ENCODE results near the gene AFF2.

The AFF2 gene

DNA sequence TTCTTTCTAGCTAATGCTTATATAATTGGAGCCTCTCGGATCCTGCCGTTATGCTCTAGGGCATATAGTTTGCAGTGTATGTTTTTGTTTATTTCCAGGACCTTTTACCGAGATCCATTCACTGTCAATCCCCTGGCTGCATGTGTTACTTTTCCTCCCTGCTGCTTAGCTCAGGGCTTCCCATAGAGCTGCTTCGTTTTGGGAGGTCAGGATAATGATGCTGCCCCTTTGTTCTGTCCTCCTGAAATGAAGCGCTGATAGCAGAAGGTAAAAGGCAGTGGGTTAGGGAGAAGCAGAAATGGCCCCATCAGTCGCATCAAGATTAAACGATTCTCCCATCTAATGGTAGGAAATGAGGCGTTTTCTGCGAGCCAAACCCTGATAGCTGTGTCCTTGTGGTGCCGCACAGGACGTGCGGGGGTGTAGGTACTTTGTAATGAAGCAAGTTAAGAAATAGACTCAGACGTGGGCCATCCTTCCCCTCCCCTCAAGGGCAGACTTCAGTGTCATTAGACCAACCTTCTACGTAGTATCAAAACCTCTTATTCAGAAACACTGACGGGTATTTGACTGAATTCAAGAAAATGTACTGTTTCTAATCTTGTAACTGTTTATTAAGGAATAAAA is 37.3 kb downstream of the AFF2 start:
- DNase-seq: no peak

GRCh38 chrX:148538582-148538981 is 38.2 kb downstream of the AFF2 start:
- DNase-seq: no peak

GRCh38 chrX:148540114-148540513 is 39.7 kb downstream of the AFF2 start:
- no peak for DNase-seq

- no peak for DNase-seq
Measured at GRCh38 chrX:148540671-148541583, 40.5 kb downstream of the AFF2 start.

DNA sequence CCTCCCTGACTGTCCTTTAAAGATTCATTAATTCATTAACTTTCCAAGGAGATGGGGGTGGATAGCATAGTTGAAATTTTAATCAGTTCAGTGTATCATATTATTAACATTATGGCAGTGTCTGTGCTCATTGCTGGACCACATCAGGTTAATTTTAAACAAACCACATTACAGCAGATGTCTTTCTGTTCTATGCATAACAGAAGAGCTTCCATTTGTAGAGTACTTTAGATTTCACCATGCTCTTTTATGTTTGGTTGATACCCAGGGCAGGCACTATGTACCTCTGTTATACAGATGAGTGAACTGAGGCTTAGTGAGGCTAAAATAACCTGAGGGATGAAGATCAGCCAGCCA is 41.1 kb downstream of the AFF2 start:
- no peak for DNase-seq

- DNase-seq: no peak
Measured at GRCh38 chrX:148542481-148543255, 42.3 kb downstream of the AFF2 start.

- no peak for DNase-seq
Measured at GRCh38 chrX:148552775-148553174, 52.4 kb downstream of the AFF2 start.

DNA sequence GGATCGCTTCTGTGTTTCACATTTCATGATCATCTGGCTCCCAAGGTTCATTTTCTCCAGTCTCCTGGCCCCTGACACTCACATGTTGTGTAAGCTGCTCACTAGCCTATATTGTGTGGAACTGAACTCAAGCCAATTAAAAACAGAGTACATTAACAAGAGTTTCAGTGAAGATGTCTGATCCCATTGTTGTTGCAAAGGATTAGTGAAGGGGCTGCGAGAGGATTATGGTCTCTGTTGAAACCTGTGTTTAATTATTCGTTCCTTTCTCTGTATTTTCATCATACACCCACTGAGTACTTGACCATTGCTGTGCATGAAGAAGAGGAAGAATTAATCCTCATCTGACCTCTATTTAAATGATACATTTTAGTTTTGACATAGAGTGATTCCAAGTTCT is 54.7 kb downstream of the AFF2 start:
- DNase-seq: no peak

DNA sequence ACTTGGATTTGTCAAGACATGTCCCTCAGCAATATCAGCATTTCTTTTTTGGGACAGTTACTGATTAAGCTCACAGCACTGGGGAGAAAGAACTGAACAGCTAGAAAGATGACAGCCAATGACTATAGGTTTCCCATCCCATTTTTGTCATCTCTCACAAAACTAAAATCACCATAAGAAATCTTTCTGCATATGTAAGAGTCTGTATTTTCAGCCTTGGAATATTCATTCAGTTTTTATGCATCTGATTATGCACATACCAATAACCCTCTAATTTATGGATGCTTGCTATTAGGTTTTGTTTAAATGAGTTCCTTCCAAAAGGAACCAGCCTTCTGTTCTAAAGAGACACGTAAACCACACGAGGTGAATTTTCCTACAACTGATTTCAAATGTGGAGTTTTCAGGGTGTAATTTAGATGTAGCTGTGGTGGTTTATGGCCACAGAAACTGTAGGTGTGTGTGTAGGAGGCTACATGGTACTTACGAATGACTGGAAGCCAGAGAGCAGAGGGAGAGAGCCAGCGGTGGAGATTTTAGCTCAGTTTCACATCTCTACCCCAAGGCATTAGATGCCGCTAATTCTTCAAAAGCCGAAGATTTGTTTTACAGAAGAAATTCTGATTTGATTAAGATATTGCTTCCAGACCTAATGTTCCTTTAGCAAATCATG is 55.3 kb downstream of the AFF2 start:
- DNase-seq: no peak

DNA sequence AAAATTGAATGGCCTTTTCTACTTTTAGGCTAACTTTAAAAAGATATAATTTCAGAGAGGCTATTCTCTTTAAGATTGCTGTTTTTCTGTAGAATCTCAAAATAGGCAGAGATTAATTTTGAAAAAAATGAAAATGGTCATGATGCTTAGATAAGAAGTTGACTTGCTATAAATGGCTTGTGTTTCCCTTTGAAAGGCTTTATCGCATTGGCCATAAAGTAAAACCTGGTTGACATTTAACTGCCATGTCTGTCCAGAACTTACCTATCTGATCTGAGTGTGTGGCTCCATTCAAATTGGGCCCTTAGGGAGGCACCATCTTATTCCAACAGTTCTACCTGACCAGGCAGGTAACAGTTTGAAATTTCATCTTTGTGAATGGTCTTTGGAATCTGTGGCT is 56.1 kb downstream of the AFF2 start:
- no peak for DNase-seq

DNA sequence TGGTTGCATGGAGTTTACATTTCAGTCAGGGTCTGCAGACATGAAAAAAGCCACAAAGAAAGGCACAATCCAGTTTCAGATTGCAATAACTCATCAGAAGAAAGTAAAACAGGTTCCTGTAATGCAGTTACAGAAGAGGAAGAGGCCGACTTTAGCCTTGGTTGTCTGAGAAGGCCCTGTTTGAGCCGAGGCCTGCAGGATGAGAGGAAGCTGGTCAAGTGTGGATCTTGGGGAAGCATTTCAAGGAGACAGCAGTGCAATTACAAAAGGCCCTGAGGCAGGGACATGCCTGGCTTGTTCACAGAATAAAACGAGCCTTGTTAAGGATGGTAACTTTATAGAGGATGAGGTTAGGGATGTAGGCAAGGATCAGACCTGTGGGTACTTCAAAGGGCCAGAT is 62.4 kb downstream of the AFF2 start:
- DNase-seq: no peak

- DNase-seq: no peak
Measured at GRCh38 chrX:148567229-148567628, 66.8 kb downstream of the AFF2 start.

GRCh38 chrX:148567779-148568178 is 67.4 kb downstream of the AFF2 start:
- DNase-seq: no peak

- DNase-seq: no peak
Measured at GRCh38 chrX:148568763-148569162, 68.3 kb downstream of the AFF2 start.

DNA sequence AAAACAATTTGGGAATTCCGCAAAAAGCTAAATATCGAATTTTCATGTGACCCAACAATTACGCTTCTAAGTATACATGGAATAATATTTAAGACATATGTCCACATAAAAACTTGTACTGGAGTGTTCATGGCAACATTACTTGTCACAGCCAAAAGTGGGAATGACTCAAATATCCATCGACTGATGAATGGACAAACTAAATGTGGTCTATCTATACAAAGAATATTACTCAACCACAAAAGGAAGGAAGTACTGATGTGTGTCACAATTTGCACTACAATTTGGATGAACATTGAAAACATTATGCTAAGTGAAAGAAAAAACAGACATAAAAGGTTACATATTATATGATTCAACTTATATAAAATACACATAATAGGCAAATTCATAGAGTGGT is 71.9 kb downstream of the AFF2 start:
- DNase-seq: no peak

DNA sequence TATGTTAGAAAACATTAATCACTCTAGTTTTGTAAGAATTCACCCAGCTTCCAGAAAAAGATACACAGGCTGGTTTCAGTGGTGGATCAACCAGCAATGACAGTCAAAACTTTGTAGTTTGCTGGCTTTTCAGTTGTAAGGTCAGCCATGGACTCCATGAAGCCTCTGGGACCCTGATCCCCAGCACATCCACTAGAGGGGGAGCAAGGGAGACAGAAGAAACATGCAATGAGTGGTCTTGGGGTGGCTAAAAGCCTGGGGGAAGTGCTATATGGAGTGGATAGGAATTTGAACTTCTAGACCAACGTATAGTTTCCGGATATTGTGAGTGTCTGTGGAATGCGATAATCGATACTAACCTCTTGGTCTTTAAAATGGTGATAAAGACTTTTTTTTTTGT is 72.7 kb downstream of the AFF2 start:
- no peak for DNase-seq

GRCh38 chrX:148574237-148574973 is 74.0 kb downstream of the AFF2 start:
- DNase-seq: no peak

DNA sequence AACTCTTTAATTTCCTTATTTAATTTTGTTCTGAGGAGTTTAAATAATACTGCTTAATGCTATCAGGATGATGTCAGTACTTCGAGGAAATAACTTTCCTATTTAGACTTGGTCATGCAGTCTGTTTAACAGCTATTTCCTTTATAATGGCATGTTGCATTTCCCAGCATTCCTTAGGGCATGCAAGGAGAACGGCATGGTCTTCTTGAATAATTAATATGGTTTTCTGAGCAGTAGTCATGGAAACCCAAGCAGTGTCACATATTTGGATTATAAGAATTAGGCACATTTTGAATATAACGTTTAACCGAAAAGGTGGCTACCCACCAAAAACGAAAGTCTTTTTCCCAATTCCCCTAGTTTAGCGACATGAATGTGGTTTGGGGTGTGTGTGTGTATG is 76.0 kb downstream of the AFF2 start:
- no peak for DNase-seq

- DNase-seq: no peak
Measured at GRCh38 chrX:148577741-148578140, 77.3 kb downstream of the AFF2 start.

- no peak for DNase-seq
Measured at GRCh38 chrX:148580016-148580415, 79.6 kb downstream of the AFF2 start.

GRCh38 chrX:148582353-148582752 is 81.9 kb downstream of the AFF2 start:
- DNase-seq: no peak

- no peak for DNase-seq
Measured at GRCh38 chrX:148588649-148589310, 88.4 kb downstream of the AFF2 start.

All from GOT3 (cell line).